Stimulated activated effector memory CD8-positive, alpha-beta T cell treated with anti-CD3 and anti-CD28 coated beads, Interleukin-12 subunit alpha, Interleukin-12 subunit beta, amount 100 ng/mL, for 72 hours (primary cell): ENCODE measurements around the gene LTO1.

Experiments used
- ATAC-seq: fragments of 150-1000 bp; cut with Tn5 transposase; 2 replicates; pipeline ENCODE4 v1.10.0; 2021
- DNase-seq, 2 donors: peaks; one replicate each; pipeline ENCODE4 v3.0.0; 2021 to 2022; ENCODE audit warnings: low spot score in 2 of 2
- H3K27ac Mint-ChIP-seq: one replicate; pipeline ENCODE4 v1.8.0; 2022; ENCODE audit warnings: mild to moderate bottlenecking, mixed read lengths
- H3K36me3 Mint-ChIP-seq: one replicate; pipeline ENCODE4 v1.8.0; 2022; ENCODE audit warnings: mild to moderate bottlenecking, mixed read lengths
- H3K4me1 Mint-ChIP-seq: one replicate; pipeline ENCODE4 v1.8.0; 2022; ENCODE audit warnings: mixed read lengths
- H3K4me3 Mint-ChIP-seq: one replicate; pipeline ENCODE4 v1.8.0; 2022; ENCODE audit warnings: mild to moderate bottlenecking, mixed read lengths
- H3K9me3 Mint-ChIP-seq: one replicate; pipeline ENCODE4 v1.8.0; 2022; ENCODE audit warnings: mixed read lengths

LTO1 gene

GRCh38 chr11:69650081-69650831 is 24.9 kb downstream of the LTO1 start:
- Mint-ChIP-seq H3K4me1 (no peaks in the 10 kb centered on the region), H3K4me3 (no peak overlapping the region)

GRCh38 chr11:69649576-69649900 is 25.6 kb downstream of the LTO1 start:
- H3K4me3 Mint-ChIP-seq, result no peak overlapping the region
- no peak for DNase-seq
- H3K36me3 Mint-ChIP-seq, result no peaks in the 10 kb centered on the region
- H3K27ac Mint-ChIP-seq, result no peak overlapping the region
- H3K4me1 Mint-ChIP-seq, result no peaks in the 10 kb centered on the region
- H3K9me3 Mint-ChIP-seq, result no peaks in the 10 kb centered on the region
- no peak for ATAC-seq

More at GRCh38 chr11:69650081-69650831, 24.9 kb downstream of the LTO1 start:
- Mint-ChIP-seq H3K9me3 (no peaks in the 10 kb centered on the region), H3K36me3 (no peaks in the 10 kb centered on the region), H3K27ac (no peak overlapping the region)
- ATAC-seq (no peak), DNase-seq (no peak)

GRCh38 chr11:69648679-69649575 is 26.2 kb downstream of the LTO1 start:
- no peaks in the 10 kb centered on the region for H3K36me3 Mint-ChIP-seq
- H3K4me1 Mint-ChIP-seq, result no peaks in the 10 kb centered on the region
- H3K4me3 Mint-ChIP-seq, result no peak overlapping the region
- DNase-seq (no peak), ATAC-seq (no peak)
- no peaks in the 10 kb centered on the region for H3K9me3 Mint-ChIP-seq
- no peak overlapping the region for H3K27ac Mint-ChIP-seq

- Mint-ChIP-seq H3K27ac (no peak overlapping the region), H3K4me3 (no peak overlapping the region), H3K9me3 (no peaks in the 10 kb centered on the region), H3K36me3 (no peaks in the 10 kb centered on the region), H3K4me1 (no peaks in the 10 kb centered on the region)
- ATAC-seq, result no peak
- no peak for DNase-seq
Measured at GRCh38 chr11:69647761-69648497, 27.2 kb downstream of the LTO1 start.

GRCh38 chr11:69647390-69647748 is 27.8 kb downstream of the LTO1 start:
- H3K27ac Mint-ChIP-seq, result no peak overlapping the region
- H3K4me3 Mint-ChIP-seq, result no peak overlapping the region
- no peaks in the 10 kb centered on the region for H3K9me3 Mint-ChIP-seq
- H3K36me3 Mint-ChIP-seq, result no peaks in the 10 kb centered on the region
- DNase-seq (no peak), ATAC-seq (no peak)
- H3K4me1 Mint-ChIP-seq, result no peaks in the 10 kb centered on the region

- no peak overlapping the region for H3K27ac Mint-ChIP-seq
- no peaks in the 10 kb centered on the region for H3K36me3 Mint-ChIP-seq
- ATAC-seq, result no peak
- no peak for DNase-seq
- no peaks in the 10 kb centered on the region for H3K4me1 Mint-ChIP-seq
- no peak overlapping the region for H3K4me3 Mint-ChIP-seq
- no peaks in the 10 kb centered on the region for H3K9me3 Mint-ChIP-seq
Measured at GRCh38 chr11:69646493-69647389, 28.4 kb downstream of the LTO1 start.

- ATAC-seq, result no peak
- H3K36me3 Mint-ChIP-seq, result no peaks in the 10 kb centered on the region
- DNase-seq, result no peak
- peaks cover 5% of the 10 kb centered on the region for H3K4me1 Mint-ChIP-seq
- H3K4me3 Mint-ChIP-seq, result no peak overlapping the region
- H3K27ac Mint-ChIP-seq, result no peak overlapping the region
- no peaks in the 10 kb centered on the region for H3K9me3 Mint-ChIP-seq
Measured at GRCh38 chr11:69645801-69646492, 29.2 kb downstream of the LTO1 start.

GRCh38 chr11:69644962-69645675 is 30.0 kb downstream of the LTO1 start:
- ATAC-seq (no peak), DNase-seq (no peak)
- no peak overlapping the region for H3K27ac Mint-ChIP-seq
- H3K36me3 Mint-ChIP-seq, result no peaks in the 10 kb centered on the region
- H3K9me3 Mint-ChIP-seq, result no peaks in the 10 kb centered on the region
- peaks cover 14% of the 10 kb centered on the region for H3K4me1 Mint-ChIP-seq
- no peak overlapping the region for H3K4me3 Mint-ChIP-seq

GRCh38 chr11:69644071-69644961 is 30.8 kb downstream of the LTO1 start:
- Mint-ChIP-seq H3K4me3 (peak overlapping the region; percentile 52), H3K27ac (no peak overlapping the region)

GRCh38 chr11:69643646-69644045 is 31.5 kb downstream of the LTO1 start:
- no peaks in the 10 kb centered on the region for H3K9me3 Mint-ChIP-seq
- DNase-seq, result no peak
- no peak overlapping the region for H3K27ac Mint-ChIP-seq
- peaks cover 17% of the 10 kb centered on the region for H3K4me1 Mint-ChIP-seq
- H3K36me3 Mint-ChIP-seq, result no peaks in the 10 kb centered on the region
- H3K4me3 Mint-ChIP-seq, result peak overlapping the region; percentile 52
- ATAC-seq, result no peak

More at GRCh38 chr11:69644071-69644961, 30.8 kb downstream of the LTO1 start:
- H3K36me3 Mint-ChIP-seq, result no peaks in the 10 kb centered on the region
- ATAC-seq (no peak), DNase-seq (no peak)
- H3K4me1 Mint-ChIP-seq, result peaks cover 17% of the 10 kb centered on the region
- H3K9me3 Mint-ChIP-seq, result no peaks in the 10 kb centered on the region

GRCh38 chr11:69642913-69643632 is 32.1 kb downstream of the LTO1 start:
- peak overlapping the region; percentile 52 for H3K4me3 Mint-ChIP-seq
- no peaks in the 10 kb centered on the region for H3K9me3 Mint-ChIP-seq
- DNase-seq (peak; percentile 76 to 83), ATAC-seq (peak; percentile 87)
- peaks cover 17% of the 10 kb centered on the region for H3K4me1 Mint-ChIP-seq
- H3K27ac Mint-ChIP-seq, result no peak overlapping the region
- no peaks in the 10 kb centered on the region for H3K36me3 Mint-ChIP-seq

GRCh38 chr11:69642549-69642912 is 32.6 kb downstream of the LTO1 start:
- no peaks in the 10 kb centered on the region for H3K9me3 Mint-ChIP-seq
- H3K4me1 Mint-ChIP-seq, result peaks cover 17% of the 10 kb centered on the region

More at GRCh38 chr11:69642549-69642912, 32.6 kb downstream of the LTO1 start:
- DNase-seq, result no peak
- Mint-ChIP-seq H3K36me3 (no peaks in the 10 kb centered on the region), H3K4me3 (peak overlapping the region; percentile 52), H3K27ac (no peak overlapping the region)
- no peak for ATAC-seq
